OCI-M2 (cell line): Measurements from ENCODE around the gene ZIC1.

Experiments
- DNase-seq: peaks from one replicate; lab custom pipeline; 2025; ENCODE audit not compliant: unreplicated experiment; lab: John Stamatoyannopoulos, UW

ZIC1 gene

GRCh38 chr3:147421184-147421912 is 12.2 kb downstream of the ZIC1 start:
- DNase-seq: no peak

- no peak for DNase-seq
Observed at GRCh38 chr3:147422196-147422595, 13.0 kb downstream of the ZIC1 start.

GRCh38 chr3:147422601-147423536 is 13.7 kb downstream of the ZIC1 start:
- no peak for DNase-seq

GRCh38 chr3:147423537-147423797 is 14.3 kb downstream of the ZIC1 start:
- DNase-seq: no peak

GRCh38 chr3:147423798-147424580 is 14.8 kb downstream of the ZIC1 start:
- DNase-seq: no peak

- no peak for DNase-seq
Observed at GRCh38 chr3:147424581-147425387, 15.6 kb downstream of the ZIC1 start.

- DNase-seq: no peak
Observed at GRCh38 chr3:147425388-147425850, 16.3 kb downstream of the ZIC1 start.

GRCh38 chr3:147426931-147427330 is 17.8 kb downstream of the ZIC1 start:
- DNase-seq: no peak

- no peak for DNase-seq
Observed at GRCh38 chr3:147427746-147428145, 18.6 kb downstream of the ZIC1 start.

GRCh38 chr3:147428326-147428725 is 19.2 kb downstream of the ZIC1 start:
- no peak for DNase-seq

- no peak for DNase-seq
Observed at GRCh38 chr3:147428754-147429153, 19.6 kb downstream of the ZIC1 start.

GRCh38 chr3:147431751-147432150 is 22.6 kb downstream of the ZIC1 start:
- DNase-seq: no peak

GRCh38 chr3:147447224-147447623 is 38.1 kb downstream of the ZIC1 start:
- no peak for DNase-seq

GRCh38 chr3:147449669-147450068 is 40.5 kb downstream of the ZIC1 start:
- no peak for DNase-seq

GRCh38 chr3:147458995-147459704 is 50.0 kb downstream of the ZIC1 start:
- no peak for DNase-seq

- no peak for DNase-seq
Observed at GRCh38 chr3:147462856-147463255, 53.7 kb downstream of the ZIC1 start.
